Retinal pigment epithelial cell (primary cell): ENCODE results near the gene STIP1.
A peak's percentile ranks its signal among the peaks of the same experiment; 100 is the strongest.

ENCODE experiments used
- DNase-seq: peaks from one replicate; pipeline ENCODE4 v3.0.0-alpha.2; 2010; ENCODE audit warnings: low read depth
- H3K4me3 ChIP-seq: 2 replicates; pipeline ENCODE4 v1.5.1; 2011; ENCODE audit warnings: mild to moderate bottlenecking, low read length, control low read depth, moderate library complexity
- CTCF ChIP-seq: conservative IDR thresholded peaks from 2 replicates; pipeline ENCODE4 v1.5.1; 2011; ENCODE audit warnings: low read depth, low read length, control low read depth, inconsistent platforms

The STIP1 gene

GRCh38 chr11:64144587-64145472 lies 41.1 kb upstream of the STIP1 start:
- DNase-seq, result no peak
- H3K4me3 ChIP-seq, result no peak overlapping the region
- no peak for TF ChIP-seq CTCF

- peak; percentile 90 for TF ChIP-seq CTCF
- H3K4me3 ChIP-seq, result no peak overlapping the region
- DNase-seq, result no peak
Measured at GRCh38 chr11:64146036-64146955, 39.7 kb upstream of the STIP1 start.

GRCh38 chr11:64148226-64148916 lies 37.6 kb upstream of the STIP1 start:
- peak overlapping the region; percentile 26 for H3K4me3 ChIP-seq
- TF ChIP-seq CTCF, result peak; percentile 93
- DNase-seq, result no peak

- H3K4me3 ChIP-seq, result no peak overlapping the region
- no peak for DNase-seq
- no peak for TF ChIP-seq CTCF
Measured at GRCh38 chr11:64148917-64149617, 36.9 kb upstream of the STIP1 start.

GRCh38 chr11:64150051-64150450 lies 35.9 kb upstream of the STIP1 start:
- TF ChIP-seq CTCF, result no peak
- no peak for DNase-seq
- H3K4me3 ChIP-seq, result no peak overlapping the region

- TF ChIP-seq CTCF, result no peak
- no peak for DNase-seq
- no peak overlapping the region for H3K4me3 ChIP-seq
Measured at GRCh38 chr11:64150481-64151239, 35.3 kb upstream of the STIP1 start.
